ENCODE data around the gene MAGI1. TPM values are rescaled to one million over a fixed set of nuclear protein-coding genes. Genes with fewer than 3 reads are reported as not detected.

MAGI1 gene
- total and polyA plus RNA-seq, 2 donors (not counting 1 experiment from before 2014, with no cell fraction given) = 0.10 to 0.22 TPM

GRCh38 chr3:65331730-65332129, 707.0 kb downstream of the MAGI1 start:
- no peaks in the 10 kb centered on the region for H3K4me1 Mint-ChIP-seq
- no peak overlapping the region for H3K27ac Mint-ChIP-seq
- no peaks in the 10 kb centered on the region for H3K9me3 Mint-ChIP-seq (ENCODE audit: insufficient read depth)
- DNase-seq = no peak
- no peak overlapping the region for H3K9ac ChIP-seq (ENCODE audit: low read length)
- no peak overlapping the region for H3K27ac ChIP-seq (ENCODE audit: low read length in 2 of 2)
- H3K4me3 Mint-ChIP-seq = no peak overlapping the region
- H3K27me3 ChIP-seq (replicated peaks in 1 of 4; ENCODE audit: control extremely low read depth in 1 of 4, control insufficient read depth in 3 of 4, insufficient read depth in 4 of 4, low read length in 3 of 4) = no peaks in the 10 kb centered on the region
- H3K79me2 ChIP-seq (ENCODE audit: control insufficient read depth, insufficient read depth, low read length) = no peaks in the 10 kb centered on the region
- ChIA-PET POLR2A (no interaction called here), CTCF (no interaction called here)
- no peak for TF ChIP-seq CTCF (IDR thresholded peaks at IDR 0.05)
- no peak for TF ChIP-seq EZH2 (IDR thresholded peaks at IDR 0.05; ENCODE audit: borderline replicate concordance, insufficient read depth, low read depth, low read length, poor library complexity, severe bottlenecking)
- no peaks in the 10 kb centered on the region for H3K27me3 Mint-ChIP-seq
- intact Hi-C loops (cut with micrococcal nuclease) = no loop called here
- H3K4me1 ChIP-seq (ENCODE audit: control insufficient read depth in 2 of 2, insufficient read depth in 2 of 2, low read length in 2 of 2) = no peaks in the 10 kb centered on the region
- H4K20me1 ChIP-seq (ENCODE audit: control insufficient read depth, insufficient read depth, low read length, poor library complexity, severe bottlenecking) = no peaks in the 10 kb centered on the region
- H3K36me3 ChIP-seq (replicated peaks in 1 of 2; ENCODE audit: control extremely low read depth in 1 of 2, control insufficient read depth in 1 of 2, extremely low read depth in 1 of 2, insufficient read depth in 2 of 2, low read length in 1 of 2) = no peaks in the 10 kb centered on the region
- no peak overlapping the region for H3K4me3 ChIP-seq (ENCODE audit: control extremely low read depth in 1 of 5, extremely low read depth in 1 of 5, insufficient read depth in 1 of 5, low read depth in 2 of 5, low read length in 4 of 5)
- peaks cover 0 to 4% (median 0%) of the 10 kb centered on the region in 3 donors for H3K9me3 ChIP-seq (ENCODE audit: control extremely low read depth in 1 of 3, control insufficient read depth in 2 of 3, insufficient read depth in 1 of 3, low read length in 2 of 3)
- H3K4me2 ChIP-seq (replicated peaks; ENCODE audit: low read depth, low read length, poor library complexity, severe bottlenecking) = no peak overlapping the region
- H2AFZ ChIP-seq (ENCODE audit: insufficient read depth, low read depth, low read length, poor library complexity, severe bottlenecking) = no peak overlapping the region
- 93% methylated on average over 2 of the region's 3 CpGs for WGBS (ENCODE audit: insufficient coverage)
- no peak for ATAC-seq (ENCODE audit: low read depth)

- Mint-ChIP-seq H3K27me3 (no peaks in the 10 kb centered on the region), H3K27ac (no peak overlapping the region), H3K9me3 (ENCODE audit: insufficient read depth) (peaks cover 2% of the 10 kb centered on the region), H3K4me1 (no peaks in the 10 kb centered on the region), H3K4me3 (no peak overlapping the region)
- Histone ChIP-seq H3K4me2 (replicated peaks; ENCODE audit: low read depth, low read length, poor library complexity, severe bottlenecking) (no peak overlapping the region), H2AFZ (ENCODE audit: insufficient read depth, low read depth, low read length, poor library complexity, severe bottlenecking) (no peak overlapping the region), H3K36me3 (replicated peaks in 1 of 2; ENCODE audit: control extremely low read depth in 1 of 2, control insufficient read depth in 1 of 2, extremely low read depth in 1 of 2, insufficient read depth in 2 of 2, low read length in 1 of 2) (no peaks in the 10 kb centered on the region), H3K79me2 (ENCODE audit: control insufficient read depth, insufficient read depth, low read length) (no peaks in the 10 kb centered on the region), H3K27me3 (replicated peaks in 1 of 4; ENCODE audit: control extremely low read depth in 1 of 4, control insufficient read depth in 3 of 4, insufficient read depth in 4 of 4, low read length in 3 of 4) (no peaks in the 10 kb centered on the region), H3K4me3 (ENCODE audit: control extremely low read depth in 1 of 5, extremely low read depth in 1 of 5, insufficient read depth in 1 of 5, low read depth in 2 of 5, low read length in 4 of 5) (no peak overlapping the region), H3K9me3 (ENCODE audit: control extremely low read depth in 1 of 3, control insufficient read depth in 2 of 3, insufficient read depth in 1 of 3, low read length in 2 of 3) (peaks cover 0 to 4% (median 0%) of the 10 kb centered on the region in 3 donors), H3K27ac (ENCODE audit: low read length in 2 of 2) (no peak overlapping the region), H3K9ac (ENCODE audit: low read length) (no peak overlapping the region), H3K4me1 (ENCODE audit: control insufficient read depth in 2 of 2, insufficient read depth in 2 of 2, low read length in 2 of 2) (no peaks in the 10 kb centered on the region), H4K20me1 (ENCODE audit: control insufficient read depth, insufficient read depth, low read length, poor library complexity, severe bottlenecking) (no peaks in the 10 kb centered on the region)
- no peak for TF ChIP-seq EZH2 (IDR thresholded peaks at IDR 0.05; ENCODE audit: borderline replicate concordance, insufficient read depth, low read depth, low read length, poor library complexity, severe bottlenecking)
- TF ChIP-seq CTCF (IDR thresholded peaks at IDR 0.05) = no peak
- 86% methylated on average over 4 of the region's 6 CpGs for WGBS (ENCODE audit: insufficient coverage)
- CTCF ChIA-PET = interaction anchor here (0.6 kb wide), 1 partner anchor 23 kb away, joined by 4 read pairs; no protein-coding TSS in a partner anchor
- ATAC-seq (ENCODE audit: low read depth) (no peak), DNase-seq (no peak)
- POLR2A ChIA-PET = no interaction called here
- intact Hi-C loops (cut with micrococcal nuclease) = no loop called here
These were observed 708.6 kb downstream of the MAGI1 start for GRCh38 chr3:65330072-65330471.
